VCaP (cell line): ENCODE results near the gene TMEM107.
A peak's percentile ranks its signal among the peaks of the same experiment; 100 is the strongest.

ENCODE experiments used
- H3K27ac ChIP-seq: fragments of 450-650 bp; 2 replicates; pipeline ENCODE4 v1.5.1; 2017
- TF ChIP-seq, protein P1 (sequence below): fragments of 450-650 bp; conservative IDR thresholded peaks from 2 replicates; pipeline ENCODE4 v1.5.1; 2017; ENCODE audit warnings: mild to moderate bottlenecking, moderate library complexity

Gene TMEM107

DNA sequence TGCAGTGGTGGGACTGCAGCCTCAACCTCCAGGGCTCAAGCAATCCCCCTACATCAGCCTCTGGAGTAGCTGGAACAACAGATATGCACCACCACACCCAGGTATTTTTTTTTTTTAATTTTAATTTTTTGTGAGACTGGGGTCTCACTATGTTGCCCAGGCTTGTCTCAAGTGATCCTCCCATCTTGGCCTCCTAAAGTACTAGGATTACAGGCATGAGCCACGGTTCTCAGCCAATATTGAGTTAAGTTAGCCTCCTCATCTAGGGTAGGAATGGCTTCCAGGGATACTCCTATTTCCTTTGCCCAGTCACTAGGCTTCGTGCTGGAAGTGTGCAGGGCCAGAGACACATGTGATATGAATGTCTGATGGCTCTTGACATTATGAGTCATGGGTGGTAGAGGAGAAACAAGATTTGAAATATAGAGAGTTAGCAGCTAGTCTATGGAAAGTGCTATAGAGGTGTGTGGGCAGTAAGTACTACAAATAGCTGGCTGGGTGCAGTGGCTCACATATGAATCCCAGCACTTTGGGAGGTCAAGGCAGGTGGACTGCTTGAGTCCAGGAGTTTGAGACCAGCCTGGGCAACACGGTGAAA lies 44.2 kb downstream of the TMEM107 start:
- TF ChIP-seq, protein P1, sequence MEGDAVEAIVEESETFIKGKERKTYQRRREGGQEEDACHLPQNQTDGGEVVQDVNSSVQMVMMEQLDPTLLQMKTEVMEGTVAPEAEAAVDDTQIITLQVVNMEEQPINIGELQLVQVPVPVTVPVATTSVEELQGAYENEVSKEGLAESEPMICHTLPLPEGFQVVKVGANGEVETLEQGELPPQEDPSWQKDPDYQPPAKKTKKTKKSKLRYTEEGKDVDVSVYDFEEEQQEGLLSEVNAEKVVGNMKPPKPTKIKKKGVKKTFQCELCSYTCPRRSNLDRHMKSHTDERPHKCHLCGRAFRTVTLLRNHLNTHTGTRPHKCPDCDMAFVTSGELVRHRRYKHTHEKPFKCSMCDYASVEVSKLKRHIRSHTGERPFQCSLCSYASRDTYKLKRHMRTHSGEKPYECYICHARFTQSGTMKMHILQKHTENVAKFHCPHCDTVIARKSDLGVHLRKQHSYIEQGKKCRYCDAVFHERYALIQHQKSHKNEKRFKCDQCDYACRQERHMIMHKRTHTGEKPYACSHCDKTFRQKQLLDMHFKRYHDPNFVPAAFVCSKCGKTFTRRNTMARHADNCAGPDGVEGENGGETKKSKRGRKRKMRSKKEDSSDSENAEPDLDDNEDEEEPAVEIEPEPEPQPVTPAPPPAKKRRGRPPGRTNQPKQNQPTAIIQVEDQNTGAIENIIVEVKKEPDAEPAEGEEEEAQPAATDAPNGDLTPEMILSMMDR: no peak
- H3K27ac ChIP-seq: no peak overlapping the region

DNA sequence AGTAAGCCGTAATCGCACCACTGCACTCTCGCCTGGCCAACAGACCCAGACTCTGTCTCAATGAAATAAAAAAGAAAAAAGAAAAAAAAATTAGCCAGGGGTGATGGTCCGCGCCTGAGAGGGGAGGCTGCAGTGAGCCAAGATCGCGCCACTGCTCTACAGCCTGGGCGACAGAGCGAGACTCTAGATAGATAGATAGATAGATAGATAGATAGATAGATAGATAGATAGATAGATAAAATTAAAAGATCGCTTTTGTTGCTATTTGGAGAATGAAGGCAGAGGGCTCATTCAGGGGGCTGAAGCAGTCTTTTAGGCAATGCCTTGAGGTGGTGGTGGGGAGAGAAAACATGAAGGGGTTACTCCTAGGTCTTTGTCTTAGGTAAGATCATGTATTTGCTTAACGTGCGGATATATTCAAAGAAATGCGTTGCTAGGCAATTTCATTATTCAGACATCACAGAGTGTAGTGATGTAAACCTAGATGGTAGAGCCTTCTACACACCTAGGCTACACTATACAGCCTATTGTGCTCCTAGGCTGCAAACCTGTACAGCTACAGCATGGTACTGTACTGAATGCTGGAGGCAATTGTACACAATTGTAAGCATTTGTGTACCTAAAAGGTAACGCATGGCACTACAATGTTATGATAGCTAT lies 47.9 kb downstream of the TMEM107 start:
- TF ChIP-seq, protein P1: no peak

DNA sequence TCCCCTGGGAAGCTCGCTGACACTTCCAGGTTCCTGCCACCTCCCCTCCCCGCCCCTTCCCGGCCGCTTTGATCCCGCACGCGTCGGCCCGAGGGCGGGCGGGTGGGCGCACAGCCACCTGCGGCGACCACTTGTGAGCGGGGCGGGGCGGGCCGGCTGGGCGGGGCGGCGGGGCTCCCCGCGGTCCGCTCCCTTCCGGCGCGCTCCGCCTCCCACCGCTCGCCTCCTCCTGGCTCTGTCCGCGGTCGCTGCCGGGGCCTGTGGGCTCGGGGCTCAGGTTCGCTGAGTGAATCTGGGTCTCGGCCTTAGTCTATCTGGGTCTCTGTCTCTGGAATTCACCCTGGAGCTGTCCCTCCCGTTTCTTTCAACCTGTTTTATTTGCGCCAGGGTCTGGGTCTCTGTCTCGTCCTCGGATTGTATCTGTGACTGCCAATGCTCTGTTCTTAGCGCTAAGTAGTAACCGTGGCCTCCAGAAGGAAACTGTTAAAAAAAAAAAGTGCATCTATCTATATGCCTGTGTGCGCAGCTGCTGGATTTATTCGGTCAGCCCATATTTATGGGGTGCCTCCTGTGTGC lies 49.6 kb downstream of the TMEM107 start:
- TF ChIP-seq, protein P1: no peak
- H3K27ac ChIP-seq: peak overlapping the region; percentile 51

More for the DNA sequence above, 47.9 kb downstream of the TMEM107 start:
- no peak overlapping the region for H3K27ac ChIP-seq

DNA sequence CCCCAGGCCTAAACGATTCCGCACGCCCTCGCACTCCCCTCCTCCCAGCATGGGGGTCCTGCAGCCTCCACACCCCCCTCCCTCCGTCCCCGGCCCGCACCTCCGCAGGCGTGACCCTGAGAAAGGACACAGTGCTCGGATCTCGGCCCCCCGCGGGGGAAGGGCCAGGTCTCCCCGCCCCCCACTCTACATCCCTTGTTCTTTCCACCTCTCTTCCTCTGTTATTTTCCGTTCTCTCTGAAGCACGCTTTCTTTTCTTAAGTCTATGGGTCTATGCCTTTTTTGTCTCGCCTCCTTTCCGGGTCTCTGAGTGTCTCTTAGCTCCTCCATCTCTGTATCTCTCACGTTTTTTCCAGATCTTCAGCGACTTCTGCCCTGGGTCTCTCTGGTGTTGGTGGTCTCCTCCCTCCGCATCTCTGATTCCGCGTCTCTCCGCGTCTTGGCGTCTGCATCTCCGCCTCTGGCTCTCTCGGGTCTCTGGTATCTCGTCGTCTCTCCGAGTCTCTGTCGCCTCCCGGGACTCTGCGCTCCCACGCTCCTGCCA lies 50.2 kb downstream of the TMEM107 start:
- TF ChIP-seq, protein P1: no peak
- peak overlapping the region; percentile 51 for H3K27ac ChIP-seq

DNA sequence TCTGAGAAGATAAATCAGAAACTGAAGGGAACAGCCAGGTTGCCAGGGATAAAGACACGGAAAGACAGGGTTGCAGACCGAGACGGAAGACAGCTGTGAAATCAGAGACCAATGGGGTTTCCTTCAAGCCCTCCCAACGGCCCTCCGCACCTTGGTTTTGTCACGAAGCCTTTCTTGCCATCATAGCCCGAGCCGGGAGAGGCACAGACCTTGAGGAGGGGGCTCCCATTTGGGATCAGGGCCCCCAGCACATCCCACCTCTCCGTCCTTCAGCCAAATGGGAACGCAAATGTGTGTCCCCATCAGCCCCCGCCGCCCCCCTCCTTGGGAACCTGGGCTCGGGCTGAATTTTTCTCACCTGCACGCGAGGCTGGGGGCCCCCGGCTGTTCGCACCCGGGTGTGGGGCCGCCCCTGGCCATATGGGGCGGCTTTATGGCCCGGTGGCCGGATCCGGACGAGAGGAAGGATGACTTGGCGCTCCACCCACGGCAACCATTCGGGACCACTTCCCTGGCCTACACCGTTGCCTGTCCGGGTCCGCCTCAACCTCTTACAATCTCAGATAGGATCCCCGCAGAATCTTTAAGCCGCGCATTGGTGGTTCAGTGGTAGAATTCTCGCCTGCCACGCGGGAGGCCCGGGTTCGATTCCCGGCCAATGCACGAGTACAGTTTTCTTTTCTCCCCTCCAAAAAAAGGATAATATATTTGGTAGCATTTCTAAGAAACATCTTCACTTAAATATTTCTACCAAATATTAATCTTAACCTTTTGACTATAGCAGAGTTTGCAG lies 50.8 kb downstream of the TMEM107 start:
- TF ChIP-seq, protein P1: no peak
- peak overlapping the region; percentile 51 for H3K27ac ChIP-seq

DNA sequence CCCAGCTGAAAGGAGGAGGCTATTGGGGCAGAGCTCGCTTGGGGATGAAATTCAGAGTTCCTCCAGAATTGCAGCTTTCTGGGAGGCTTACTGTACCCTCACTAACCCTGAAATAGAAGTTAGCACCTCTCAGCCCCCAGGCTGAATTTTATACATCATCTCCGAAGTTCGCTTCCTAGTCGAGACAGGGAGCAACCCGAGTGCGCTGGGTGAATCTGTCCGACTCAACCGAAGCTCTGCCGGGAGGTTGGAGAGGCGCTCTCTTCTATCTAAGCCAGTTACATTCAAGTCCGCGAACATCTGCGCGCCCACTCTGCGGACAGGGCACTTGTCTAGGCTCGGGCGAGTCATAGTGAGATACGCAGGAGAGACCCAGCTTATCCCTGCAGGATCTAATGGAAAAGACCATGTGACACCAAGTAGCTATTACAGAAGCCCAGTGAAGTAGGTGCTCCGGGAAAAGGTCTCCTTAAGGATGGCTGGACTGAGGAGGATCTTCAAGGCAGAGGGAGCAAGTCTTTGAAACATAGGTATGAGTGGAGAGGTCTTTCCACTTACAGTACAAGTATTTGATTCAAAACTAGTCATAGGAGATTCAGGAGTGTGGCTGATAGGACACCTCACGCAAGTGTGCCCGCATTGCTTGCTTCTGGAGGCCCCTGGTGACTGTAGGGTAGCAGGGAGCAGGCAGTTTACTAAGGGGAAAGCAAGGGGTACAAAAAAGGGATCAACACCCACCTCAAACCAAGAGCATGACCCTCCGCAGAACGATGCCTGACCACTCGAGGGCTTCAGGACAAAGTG lies 51.6 kb downstream of the TMEM107 start:
- TF ChIP-seq, protein P1: no peak
- H3K27ac ChIP-seq: peak overlapping the region; percentile 39; the same call in 1 of the 2 replicates
